Measurements from ENCODE around the gene BOK.
"Not testable (repeated sequence)": the region's sequence is repeated elsewhere in the genome, so short reads cannot be mapped to it uniquely, and the experiment has no call there.

DNA sequence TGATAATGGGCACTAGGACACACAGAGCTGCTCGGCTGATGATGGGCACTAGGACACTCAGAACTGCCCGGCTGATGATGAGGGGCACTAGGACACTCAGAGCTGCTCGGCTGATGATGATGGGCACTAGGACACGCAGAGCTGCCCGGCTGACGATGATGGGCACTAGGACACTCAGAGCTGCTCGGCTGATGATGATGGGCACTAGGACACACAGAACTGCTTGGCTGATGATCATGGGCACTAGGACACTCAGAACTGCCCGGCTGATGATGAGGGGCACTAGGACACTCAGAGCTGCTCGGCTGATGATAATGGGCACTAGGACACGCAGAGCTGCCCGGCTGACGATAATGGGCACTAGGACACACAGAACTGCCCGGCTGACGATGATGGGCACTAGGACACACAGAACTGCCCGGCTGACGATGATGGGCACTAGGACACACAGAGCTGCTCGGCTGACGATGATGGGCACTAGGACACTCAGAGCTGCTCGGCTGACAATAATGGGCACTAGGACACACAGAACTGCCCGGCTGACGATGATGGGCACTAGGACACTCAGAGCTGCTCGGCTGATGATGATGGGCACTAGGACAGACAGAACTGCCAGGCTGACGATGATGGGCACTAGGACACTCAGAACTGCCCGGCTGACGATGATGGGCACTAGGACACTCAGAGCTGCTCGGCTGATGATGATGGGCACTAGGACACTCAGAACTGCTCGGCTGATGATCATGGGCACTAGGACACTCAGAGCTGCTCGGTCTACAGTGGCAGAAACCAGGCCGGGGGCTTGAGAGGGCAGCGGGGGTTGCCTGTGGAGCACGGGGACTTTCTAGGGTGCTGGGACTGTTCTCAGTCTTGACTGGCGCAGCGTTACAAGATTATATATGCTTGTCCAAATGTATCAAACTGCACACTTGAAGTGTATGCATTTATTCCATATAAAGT lies 32.2 kb downstream of the BOK start:
- not testable (repeated sequence) for TF ChIP-seq BHLHE40 (IDR thresholded peaks at IDR 0.05; ENCODE audit: borderline replicate concordance); CTBP1 (IDR thresholded peaks at IDR 0.05; ENCODE audit: borderline replicate concordance); TARDBP (IDR thresholded peaks at IDR 0.05); ELF4 (IDR thresholded peaks at IDR 0.05); FOXM1 (IDR thresholded peaks at IDR 0.05; ENCODE audit: borderline replicate concordance)

Data from HEK293T (cell line).